AG10803 (cell line): ENCODE measurements around the gene FREM2.

Experiments
- DNase-seq: peaks from one replicate; pipeline ENCODE4 v3.0.0; 2010; ENCODE audit warnings: low read depth
- H3K4me3 ChIP-seq: 2 replicates; pipeline ENCODE4 v1.5.1; 2011; ENCODE audit warnings: mild to moderate bottlenecking, low read length, control low read depth
- CTCF ChIP-seq: conservative IDR thresholded peaks from 2 replicates; pipeline ENCODE4 v1.5.1; 2011; ENCODE audit warnings: mild to moderate bottlenecking, low read length, control low read depth, inconsistent platforms

FREM2 gene

GRCh38 chr13:38657191-38657590 is 29.7 kb upstream of the FREM2 start:
- H3K4me3 ChIP-seq: no peak overlapping the region
- TF ChIP-seq CTCF: no peak
- DNase-seq: peak; percentile 5

- no peak for TF ChIP-seq CTCF
- no peak overlapping the region for H3K4me3 ChIP-seq
- no peak for DNase-seq
Measured at GRCh38 chr13:38658906-38659305, 28.0 kb upstream of the FREM2 start.

GRCh38 chr13:38661010-38661675 is 25.7 kb upstream of the FREM2 start:
- TF ChIP-seq CTCF: no peak
- H3K4me3 ChIP-seq: no peak overlapping the region
- peak; percentile 4 for DNase-seq

- TF ChIP-seq CTCF: no peak
- no peak overlapping the region for H3K4me3 ChIP-seq
- DNase-seq: peak; percentile 46
Measured at GRCh38 chr13:38662362-38662761, 24.5 kb upstream of the FREM2 start.

- DNase-seq: no peak
- no peak for TF ChIP-seq CTCF
- H3K4me3 ChIP-seq: no peak overlapping the region
Measured at GRCh38 chr13:38664906-38665305, 22.0 kb upstream of the FREM2 start.

GRCh38 chr13:38667526-38668109 is 19.3 kb upstream of the FREM2 start:
- no peak for DNase-seq
- H3K4me3 ChIP-seq: no peak overlapping the region
- no peak for TF ChIP-seq CTCF
